Measurements from ENCODE around the gene DNHD1.

Gene DNHD1

DNA sequence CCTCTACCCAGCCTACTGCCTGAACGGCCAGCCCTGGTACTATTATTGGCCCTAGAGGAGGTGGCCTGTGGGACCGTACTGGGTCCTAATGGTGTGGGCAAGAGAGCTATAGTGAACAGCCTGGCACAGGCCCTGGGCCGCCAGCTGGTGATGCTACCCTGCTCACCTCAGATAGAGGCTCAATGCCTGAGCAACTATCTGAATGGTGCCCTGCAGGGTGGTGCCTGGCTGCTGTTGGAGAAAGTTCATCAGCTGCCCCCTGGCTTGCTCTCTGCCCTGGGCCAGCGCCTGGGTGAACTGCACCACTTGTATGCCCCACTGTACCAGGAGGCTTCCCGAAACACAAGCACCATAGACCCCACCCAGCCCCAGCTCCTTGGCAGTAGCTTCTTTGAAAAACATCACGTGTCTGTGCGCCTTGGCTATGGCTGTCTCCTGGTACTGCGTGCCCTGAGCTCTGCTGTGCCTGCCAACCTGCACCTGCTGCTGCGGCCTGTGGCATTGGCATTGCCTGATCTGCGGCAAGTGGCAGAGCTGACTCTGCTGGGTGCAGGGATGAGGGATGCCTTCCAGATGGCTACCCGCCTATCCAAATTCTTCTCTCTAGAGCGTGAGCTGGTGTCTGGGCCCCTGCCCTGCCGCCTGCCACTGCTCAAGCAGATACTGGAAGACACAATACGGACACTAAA is 49.0 kb downstream of the DNHD1 start:
- Histone ChIP-seq H3K36me3 (ENCODE audit: control insufficient read depth, insufficient read depth, low read length) (peaks cover 4% of the 10 kb centered on the region), H3K4me3 (ENCODE audit: low read length) (no peak overlapping the region), H3K27me3 (ENCODE audit: control insufficient read depth, insufficient read depth, low read length) (no peaks in the 10 kb centered on the region), H3K4me1 (ENCODE audit: control insufficient read depth, insufficient read depth, low read length) (no peaks in the 10 kb centered on the region), H3K9ac (ENCODE audit: low read length) (no peak overlapping the region), H3K27ac (ENCODE audit: low read depth, low read length) (no peak overlapping the region)

- no peak overlapping the region for H3K27ac ChIP-seq (ENCODE audit: low read depth, low read length)
- no peaks in the 10 kb centered on the region for H3K4me1 ChIP-seq (ENCODE audit: control insufficient read depth, insufficient read depth, low read length)
- no peaks in the 10 kb centered on the region for H3K27me3 ChIP-seq (ENCODE audit: control insufficient read depth, insufficient read depth, low read length)
- H3K4me3 ChIP-seq (ENCODE audit: low read length) = no peak overlapping the region
- peaks cover 4% of the 10 kb centered on the region for H3K36me3 ChIP-seq (ENCODE audit: control insufficient read depth, insufficient read depth, low read length)
- H3K9ac ChIP-seq (ENCODE audit: low read length) = no peak overlapping the region
These were observed 49.7 kb downstream of the DNHD1 start for GRCh38 chr11:6546735-6547134.

GRCh38 chr11:6547177-6547576 is 50.1 kb downstream of the DNHD1 start:
- H3K27ac ChIP-seq (ENCODE audit: low read depth, low read length) = no peak overlapping the region

GRCh38 chr11:6548121-6548520 is 51.0 kb downstream of the DNHD1 start:
- H3K9ac ChIP-seq (ENCODE audit: low read length) = no peak overlapping the region
- no peak overlapping the region for H3K4me3 ChIP-seq (ENCODE audit: low read length)
- no peak overlapping the region for H3K27ac ChIP-seq (ENCODE audit: low read depth, low read length)
- H3K36me3 ChIP-seq (ENCODE audit: control insufficient read depth, insufficient read depth, low read length) = peaks cover 4% of the 10 kb centered on the region
- no peaks in the 10 kb centered on the region for H3K4me1 ChIP-seq (ENCODE audit: control insufficient read depth, insufficient read depth, low read length)
- H3K27me3 ChIP-seq (ENCODE audit: control insufficient read depth, insufficient read depth, low read length) = no peaks in the 10 kb centered on the region

More at GRCh38 chr11:6547177-6547576, 50.1 kb downstream of the DNHD1 start:
- Histone ChIP-seq H3K4me3 (ENCODE audit: low read length) (no peak overlapping the region), H3K4me1 (ENCODE audit: control insufficient read depth, insufficient read depth, low read length) (no peaks in the 10 kb centered on the region), H3K27me3 (ENCODE audit: control insufficient read depth, insufficient read depth, low read length) (no peaks in the 10 kb centered on the region), H3K36me3 (ENCODE audit: control insufficient read depth, insufficient read depth, low read length) (peaks cover 4% of the 10 kb centered on the region), H3K9ac (ENCODE audit: low read length) (no peak overlapping the region)

DNA sequence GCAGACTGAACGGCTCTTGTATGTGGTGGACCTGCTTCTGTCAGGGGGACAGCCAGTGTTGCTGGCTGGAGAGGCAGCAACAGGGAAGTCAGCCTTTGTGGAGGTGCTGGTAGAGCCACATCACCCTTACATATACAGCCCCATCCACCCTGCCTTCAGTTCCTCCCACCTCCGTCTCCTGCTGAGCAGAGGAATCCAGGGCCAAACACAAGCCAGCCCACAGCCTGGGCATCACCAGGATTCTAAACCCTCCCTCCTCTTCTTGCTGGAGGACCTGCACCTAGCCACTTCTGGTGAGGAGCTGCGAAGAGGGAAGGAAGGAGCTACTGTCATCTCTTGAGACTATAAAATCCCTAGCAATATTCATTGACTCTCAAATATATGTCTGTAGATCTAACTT is 51.6 kb downstream of the DNHD1 start:
- no peak overlapping the region for H3K27ac ChIP-seq (ENCODE audit: low read depth, low read length)
- H3K9ac ChIP-seq (ENCODE audit: low read length) = no peak overlapping the region
- no peak overlapping the region for H3K4me3 ChIP-seq (ENCODE audit: low read length)
- H3K36me3 ChIP-seq (ENCODE audit: control insufficient read depth, insufficient read depth, low read length) = peaks cover 4% of the 10 kb centered on the region
- no peaks in the 10 kb centered on the region for H3K4me1 ChIP-seq (ENCODE audit: control insufficient read depth, insufficient read depth, low read length)
- no peaks in the 10 kb centered on the region for H3K27me3 ChIP-seq (ENCODE audit: control insufficient read depth, insufficient read depth, low read length)

DNA sequence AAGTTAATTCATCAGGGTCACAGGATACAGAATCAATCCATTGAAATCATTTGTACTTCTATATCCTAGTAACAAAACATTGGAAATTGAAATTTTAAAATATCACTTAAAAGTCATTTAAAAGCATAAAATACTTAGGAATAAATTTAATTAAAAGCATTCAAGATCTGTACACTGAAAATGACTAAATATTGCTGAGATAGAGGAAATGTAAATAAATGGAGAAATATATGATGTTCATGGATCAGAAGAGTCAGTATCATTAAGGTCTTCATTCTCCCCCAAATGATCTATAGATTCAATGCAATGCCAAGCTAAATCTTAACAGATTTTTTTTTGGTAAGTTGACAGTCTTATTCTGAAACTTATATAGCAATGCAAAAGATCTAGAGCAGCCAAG is 56.6 kb downstream of the DNHD1 start:
- no peak overlapping the region for H3K4me3 ChIP-seq (ENCODE audit: low read length)
- no peaks in the 10 kb centered on the region for H3K4me1 ChIP-seq (ENCODE audit: control insufficient read depth, insufficient read depth, low read length)
- H3K27ac ChIP-seq (ENCODE audit: low read depth, low read length) = no peak overlapping the region
- no peaks in the 10 kb centered on the region for H3K27me3 ChIP-seq (ENCODE audit: control insufficient read depth, insufficient read depth, low read length)
- H3K9ac ChIP-seq (ENCODE audit: low read length) = no peak overlapping the region
- no peaks in the 10 kb centered on the region for H3K36me3 ChIP-seq (ENCODE audit: control insufficient read depth, insufficient read depth, low read length)

DNA sequence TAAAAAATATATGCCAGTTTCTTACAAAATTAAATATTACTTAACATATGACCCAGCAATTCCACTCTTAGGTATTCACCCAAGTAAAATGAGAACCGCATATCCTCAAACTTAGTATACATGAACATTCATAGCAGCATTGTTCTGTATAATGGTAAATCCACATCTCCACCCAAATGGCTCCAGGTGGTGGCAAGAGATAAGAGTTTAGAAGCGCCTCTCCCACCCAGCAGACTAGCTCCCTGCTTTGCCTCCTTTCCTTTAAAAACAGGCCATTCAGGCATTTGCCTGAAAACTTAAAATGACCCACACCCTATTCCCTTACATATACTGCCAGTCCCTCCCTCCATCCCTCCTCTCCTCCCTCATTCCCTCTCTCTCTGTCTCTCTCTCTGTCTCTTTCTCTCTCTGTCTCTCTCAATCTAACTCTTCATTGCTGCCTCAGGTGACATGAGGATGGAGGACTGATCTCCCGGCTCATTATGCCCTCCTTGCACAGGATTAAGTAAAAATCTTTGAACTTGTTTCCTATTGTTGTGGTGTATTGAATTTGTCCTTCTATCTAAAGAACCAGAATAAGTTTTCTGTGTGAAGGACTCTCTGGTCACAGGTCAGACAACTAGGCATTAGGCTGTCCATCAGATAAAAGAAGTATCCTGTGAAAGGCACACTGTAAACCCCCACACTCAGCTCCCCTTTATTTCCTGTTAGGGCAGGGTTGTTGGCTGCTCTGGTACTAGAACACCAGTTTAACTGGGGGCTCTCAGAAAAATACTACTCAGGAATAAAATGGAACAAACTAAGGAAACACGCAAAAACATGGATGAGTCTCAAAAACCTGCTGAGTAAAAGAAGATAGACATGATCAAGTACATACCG is 58.0 kb downstream of the DNHD1 start:
- Histone ChIP-seq H3K9ac (ENCODE audit: low read length) (no peak overlapping the region), H3K4me3 (ENCODE audit: low read length) (no peak overlapping the region), H3K27me3 (ENCODE audit: control insufficient read depth, insufficient read depth, low read length) (no peaks in the 10 kb centered on the region), H3K27ac (ENCODE audit: low read depth, low read length) (no peak overlapping the region), H3K4me1 (ENCODE audit: control insufficient read depth, insufficient read depth, low read length) (no peaks in the 10 kb centered on the region), H3K36me3 (ENCODE audit: control insufficient read depth, insufficient read depth, low read length) (no peaks in the 10 kb centered on the region)

GRCh38 chr11:6556139-6556949 is 59.3 kb downstream of the DNHD1 start:
- no peak overlapping the region for H3K27ac ChIP-seq (ENCODE audit: low read depth, low read length)
- H3K9ac ChIP-seq (ENCODE audit: low read length) = no peak overlapping the region
- H3K27me3 ChIP-seq (ENCODE audit: control insufficient read depth, insufficient read depth, low read length) = no peaks in the 10 kb centered on the region
- H3K36me3 ChIP-seq (ENCODE audit: control insufficient read depth, insufficient read depth, low read length) = no peaks in the 10 kb centered on the region
- no peak overlapping the region for H3K4me3 ChIP-seq (ENCODE audit: low read length)
- no peaks in the 10 kb centered on the region for H3K4me1 ChIP-seq (ENCODE audit: control insufficient read depth, insufficient read depth, low read length)

- H3K27me3 ChIP-seq (ENCODE audit: control insufficient read depth, insufficient read depth, low read length) = no peaks in the 10 kb centered on the region
- H3K4me1 ChIP-seq (ENCODE audit: control insufficient read depth, insufficient read depth, low read length) = no peaks in the 10 kb centered on the region
- H3K36me3 ChIP-seq (ENCODE audit: control insufficient read depth, insufficient read depth, low read length) = no peaks in the 10 kb centered on the region
- no peak overlapping the region for H3K27ac ChIP-seq (ENCODE audit: low read depth, low read length)
- H3K4me3 ChIP-seq (ENCODE audit: low read length) = no peak overlapping the region
- H3K9ac ChIP-seq (ENCODE audit: low read length) = no peak overlapping the region
These were observed 60.0 kb downstream of the DNHD1 start for GRCh38 chr11:6557063-6557462.

DNA sequence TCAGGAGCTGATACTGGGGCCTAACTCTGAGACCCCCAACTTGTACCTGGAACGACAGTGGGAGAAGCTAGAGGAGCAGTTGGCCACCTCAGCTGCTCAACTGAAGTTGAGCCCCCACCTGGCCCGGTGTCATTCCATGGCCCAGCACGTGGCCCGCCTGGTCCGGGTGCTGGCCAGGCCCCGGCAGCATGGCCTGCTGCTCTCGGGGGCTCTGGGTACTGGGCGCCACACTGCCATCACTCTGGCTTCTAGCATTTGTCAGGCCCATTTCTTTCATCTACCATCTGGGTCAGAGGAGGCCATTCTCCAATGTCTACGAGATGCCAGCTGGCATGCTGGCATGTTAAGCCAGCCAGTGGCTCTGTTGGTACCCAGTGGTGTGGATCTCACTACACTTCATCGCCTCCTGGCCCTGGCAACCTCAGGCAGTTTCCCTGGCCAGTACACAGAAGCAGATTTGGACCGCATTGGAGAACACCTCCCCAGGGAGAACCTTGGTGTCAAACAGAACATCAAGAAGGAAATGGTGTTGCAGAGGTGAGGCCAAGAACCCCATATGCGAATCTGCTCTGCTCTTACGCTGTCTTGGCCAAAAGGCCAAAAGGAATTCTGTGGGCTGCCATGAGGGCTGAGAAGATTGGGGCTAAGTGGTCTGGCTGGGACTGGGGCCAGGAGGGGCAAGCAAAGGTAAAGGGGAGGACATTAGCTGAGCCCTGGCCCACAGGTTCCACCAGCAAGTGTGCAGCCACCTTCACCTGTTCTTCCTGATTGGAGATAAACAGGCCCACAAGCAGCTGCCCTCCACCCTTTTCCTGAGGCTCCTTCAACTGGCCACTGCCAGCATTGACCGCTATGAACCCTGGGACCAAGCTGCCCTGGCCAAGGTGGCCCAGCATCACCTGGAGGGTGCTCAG is 60.9 kb downstream of the DNHD1 start:
- Histone ChIP-seq H3K27ac (ENCODE audit: low read depth, low read length) (no peak overlapping the region), H3K4me3 (ENCODE audit: low read length) (no peak overlapping the region), H3K36me3 (ENCODE audit: control insufficient read depth, insufficient read depth, low read length) (no peaks in the 10 kb centered on the region), H3K9ac (ENCODE audit: low read length) (no peak overlapping the region), H3K4me1 (ENCODE audit: control insufficient read depth, insufficient read depth, low read length) (no peaks in the 10 kb centered on the region), H3K27me3 (ENCODE audit: control insufficient read depth, insufficient read depth, low read length) (no peaks in the 10 kb centered on the region)

DNA sequence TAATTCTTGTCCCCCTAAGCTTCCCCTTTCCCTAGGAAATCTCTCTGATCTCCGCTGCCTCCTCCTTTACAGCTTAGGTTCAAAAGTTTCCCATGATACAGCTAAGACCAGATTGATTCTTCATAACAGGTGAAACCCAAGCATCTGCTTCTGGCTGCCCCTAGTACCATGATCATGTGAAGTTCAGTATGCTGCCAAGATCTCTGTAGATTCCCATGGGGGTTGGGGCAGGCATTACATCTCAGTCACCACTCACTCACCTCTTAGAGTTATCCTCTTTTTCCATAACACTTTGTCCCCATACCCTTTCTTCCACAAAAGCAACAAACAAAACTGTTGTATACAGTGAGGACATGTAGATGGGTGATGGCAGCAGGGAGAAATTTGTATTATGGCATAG is 62.3 kb downstream of the DNHD1 start:
- H3K9ac ChIP-seq (ENCODE audit: low read length) = no peak overlapping the region
- H3K27me3 ChIP-seq (ENCODE audit: control insufficient read depth, insufficient read depth, low read length) = no peaks in the 10 kb centered on the region
- no peaks in the 10 kb centered on the region for H3K36me3 ChIP-seq (ENCODE audit: control insufficient read depth, insufficient read depth, low read length)
- H3K4me1 ChIP-seq (ENCODE audit: control insufficient read depth, insufficient read depth, low read length) = no peaks in the 10 kb centered on the region
- H3K27ac ChIP-seq (ENCODE audit: low read depth, low read length) = no peak overlapping the region
- H3K4me3 ChIP-seq (ENCODE audit: low read length) = no peak overlapping the region

Data from rectal smooth muscle tissue (tissue), 1 donor.